HepG2 (cell line): ENCODE measurements around the gene PRDX6. TPM values are rescaled to one million over a fixed set of nuclear protein-coding genes. Genes with fewer than 3 reads are reported as not detected.
A peak's percentile ranks its signal among the peaks of the same experiment; 100 is the strongest.

Experiments used
- CCAR2 ChIP-seq: fragments of 200-400 bp; formaldehyde crosslinking; optimal IDR thresholded peaks from 2 replicates; pipeline ENCODE3; 2018; ENCODE audit warnings: low read depth, mild to moderate bottlenecking, low read length, moderate library complexity
- EP300 ChIP-seq, 3 experiments: sonication (generic) in 1 of 3; formaldehyde crosslinking in 1 of 3; IDR thresholded peaks; 2 replicates each; pipeline versions ENCODE4 v1.5.1 to v1.6.1; 2011 to 2020; ENCODE audit warnings: low read depth in 2 of 3, low read length in 2 of 3, borderline replicate concordance in 1 of 3, improper control_type of control experiment in 1 of 3, mild to moderate bottlenecking in 1 of 3, missing genetic modification reagents in 1 of 3, moderate library complexity in 1 of 3
- ETV5 ChIP-seq: IDR thresholded peaks from 2 replicates; pipeline ENCODE4 v1.6.1; 2018; ENCODE audit warnings: missing biosample characterization, missing genetic modification reagents, inconsistent platforms, borderline replicate concordance
- FOXK2 ChIP-seq: fragments of 450-650 bp; IDR thresholded peaks from 2 replicates; pipeline ENCODE4 v1.6.1; 2016
- MAZ ChIP-seq, 2 experiments: sonication (generic) in 1 of 2; formaldehyde crosslinking in 1 of 2; IDR thresholded peaks; 2 replicates each; pipeline versions ENCODE4 v1.5.0 to v1.6.1; 2012 to 2020; ENCODE audit warnings: low read depth in 2 of 2, mild to moderate bottlenecking in 2 of 2, borderline replicate concordance in 1 of 2, improper control_type of control experiment in 1 of 2, low read length in 1 of 2, missing genetic modification reagents in 1 of 2, moderate library complexity in 1 of 2
- MXD1 ChIP-seq: sonication (generic); formaldehyde crosslinking; IDR thresholded peaks from 2 replicates; pipeline ENCODE4 v1.4.0; 2020; ENCODE audit warnings: mild to moderate bottlenecking, missing genetic modification reagents
- MZF1 ChIP-seq: sonication (generic); formaldehyde crosslinking; IDR thresholded peaks from 2 replicates; pipeline ENCODE4 v1.8.1; 2023; ENCODE audit warnings: mild to moderate bottlenecking, missing genetic modification reagents, borderline replicate concordance
- NONO ChIP-seq, 2 experiments: fragments of 450-650 bp in 1 of 2; sonication (generic) in 1 of 2; formaldehyde crosslinking in 1 of 2; IDR thresholded peaks in 1 of 2; conservative IDR thresholded peaks in 1 of 2; 2 replicates each; pipeline versions ENCODE4 v1.6.1 to v1.8.0; 2017 to 2022; ENCODE audit warnings: mild to moderate bottlenecking in 1 of 2, missing genetic modification reagents in 1 of 2, moderate library complexity in 1 of 2
- PRMT3 ChIP-seq: sonication (generic); formaldehyde crosslinking; IDR thresholded peaks from 2 replicates; pipeline ENCODE4 v1.8.1; 2022; ENCODE audit warnings: low read depth, mild to moderate bottlenecking, moderate library complexity, missing genetic modification reagents, borderline replicate concordance
- THAP8 ChIP-seq: sonication (generic); formaldehyde crosslinking; IDR thresholded peaks from 2 replicates; pipeline ENCODE4 v1.5.1; 2020; ENCODE audit warnings: missing genetic modification reagents, mild to moderate bottlenecking, borderline replicate concordance
- ZBTB21 ChIP-seq: sonication (generic); formaldehyde crosslinking; IDR thresholded peaks from 2 replicates; pipeline ENCODE4 v1.4.0; 2020; ENCODE audit warnings: missing genetic modification reagents
- ZBTB7B ChIP-seq: sonication (generic); formaldehyde crosslinking; IDR thresholded peaks from 2 replicates; pipeline ENCODE4 v1.4.0; 2020; ENCODE audit warnings: missing genetic modification reagents
- ZNF225 ChIP-seq: sonication (generic); formaldehyde crosslinking; IDR thresholded peaks from 2 replicates; pipeline ENCODE4 v1.4.0; 2020; ENCODE audit warnings: mild to moderate bottlenecking, missing genetic modification reagents
- ZNF253 ChIP-seq: sonication (generic); formaldehyde crosslinking; IDR thresholded peaks from 2 replicates; pipeline ENCODE4 v1.8.0; 2022; ENCODE audit warnings: mild to moderate bottlenecking, missing genetic modification reagents, borderline replicate concordance
- ZNF670 ChIP-seq: sonication (generic); formaldehyde crosslinking; IDR thresholded peaks from 2 replicates; pipeline ENCODE4 v1.8.0; 2022; ENCODE audit warnings: mild to moderate bottlenecking, missing genetic modification reagents, borderline replicate concordance
- ZNF678 ChIP-seq: sonication (generic); formaldehyde crosslinking; IDR thresholded peaks from 2 replicates; pipeline ENCODE4 v1.4.0; 2020; ENCODE audit warnings: mild to moderate bottlenecking, missing genetic modification reagents
- ZNF691 ChIP-seq: sonication (generic); formaldehyde crosslinking; IDR thresholded peaks from 2 replicates; pipeline ENCODE4 v1.4.0; 2020; ENCODE audit warnings: missing genetic modification reagents, low read depth, mild to moderate bottlenecking, borderline replicate concordance
- ZNF704 ChIP-seq: sonication (generic); formaldehyde crosslinking; IDR thresholded peaks from 2 replicates; pipeline ENCODE4 v1.8.1; 2023; ENCODE audit warnings: mild to moderate bottlenecking, inconsistent platforms, moderate library complexity, missing genetic modification reagents, borderline replicate concordance
- ZNF709 ChIP-seq: sonication (generic); formaldehyde crosslinking; IDR thresholded peaks from 2 replicates; pipeline ENCODE4 v1.5.0; 2020; ENCODE audit warnings: mild to moderate bottlenecking, missing genetic modification reagents
- ZNF761 ChIP-seq: sonication (generic); formaldehyde crosslinking; conservative IDR thresholded peaks from 2 replicates; pipeline ENCODE4 v1.4.0; 2020; ENCODE audit warnings: mild to moderate bottlenecking, missing genetic modification reagents
- ZNF782 ChIP-seq: sonication (generic); formaldehyde crosslinking; IDR thresholded peaks from 2 replicates; pipeline ENCODE4 v1.4.0; 2020; ENCODE audit warnings: missing genetic modification reagents, mild to moderate bottlenecking, borderline replicate concordance
- ZNF850 ChIP-seq: sonication (generic); formaldehyde crosslinking; conservative IDR thresholded peaks from 2 replicates; pipeline ENCODE4 v1.9.0; 2021; ENCODE audit warnings: mild to moderate bottlenecking, missing genetic modification reagents
- polyA plus RNA-seq, 8 experiments: library from polyadenylated mRNA; depleted of rRNA in 3 of 8; stranded (reverse) in 7 of 8; unstranded in 1 of 8; fragments of >200 nt; fragmentation: Illumina TruSeq in 4 of 8; extraction: Trizol in 4 of 8; gene quantifications; 2 replicates each; pipeline versions ENCODE4 v1.2.1 to v1.2.3, GENCODE V29; 2011 to 2016; ENCODE audit warnings: low read depth in 4 of 8, missing spikeins in 1 of 8, mixed read lengths in 1 of 8; ENCODE audit not compliant: insufficient read depth in 1 of 8
- total RNA-seq, 5 experiments: library from RNA; depleted of rRNA; stranded (reverse); fragments of >200 nt; fragmentation: Illumina TruSeq; extraction: Trizol; gene quantifications; 2 replicates each; pipeline ENCODE4 v1.2.3, GENCODE V29; 2016; ENCODE audit warnings: low read depth in 1 of 5

Gene PRDX6
- total and polyA plus RNA-seq, 2 of the 13 experiments (the other 11 are each of a cell fraction or from before 2014, with no cell fraction given): 224 to 309 TPM

- TF ChIP-seq PRMT3 (CRISPR knock-in tag) (no peak), ZNF782 (CRISPR knock-in tag) (no peak), ZNF670 (CRISPR knock-in tag) (peak; percentile 64; the same call in 1 of the 2 replicates), ZNF691 (CRISPR knock-in tag) (peak; percentile 40; the same call in 1 of the 2 replicates), ZBTB21 (CRISPR knock-in tag) (no peak), EP300 (IDR thresholded peaks at IDR 0.05; ENCODE audit: low read depth in 2 of 2, low read length in 2 of 2) (no peak), EP300 (CRISPR knock-in tag; IDR thresholded peaks at IDR 0.05; ENCODE audit: borderline replicate concordance) (peak; percentile 21; the same call in 1 of the 2 replicates), ETV5 (CRISPR knock-in tag) (peak; percentile 26; the same call in 1 of the 2 replicates), MZF1 (CRISPR knock-in tag) (no peak), ZNF704 (CRISPR knock-in tag) (peak; percentile 43; the same call in 1 of the 2 replicates), ZNF225 (CRISPR knock-in tag) (peak; percentile 87; the same call in 1 of the 2 replicates), ZNF709 (CRISPR knock-in tag) (peak; percentile 92), MXD1 (CRISPR knock-in tag) (no peak; the same call in 1 of the 2 replicates), ZNF678 (CRISPR knock-in tag) (no peak), ZNF850 (no peak), ZBTB7B (CRISPR knock-in tag) (no peak), MAZ (IDR thresholded peaks at IDR 0.05; ENCODE audit: borderline replicate concordance, low read depth, low read length) (0 out of 2 replicates have a peak, but pooled peaks have one; percentile 19), MAZ (CRISPR knock-in tag; IDR thresholded peaks at IDR 0.05; ENCODE audit: low read depth) (0 out of 2 replicates have a peak, but pooled peaks have one; percentile 38), NONO (IDR thresholded peaks at IDR 0.05) (no peak), NONO (CRISPR knock-in tag; conservative IDR thresholded peaks at IDR 0.05) (peak; percentile 48; the same call in 1 of the 2 replicates), ZNF253 (CRISPR knock-in tag) (no peak), CCAR2 (no peak), ZNF761 (CRISPR knock-in tag) (peak; percentile 39), FOXK2 (no peak), THAP8 (0 out of 2 replicates have a peak, but pooled peaks have one; percentile 62)
These were observed at the start of gene PRDX6 (continued) for GRCh38 chr1:173477286-173478093.
